ENCODE measurements around the gene PSMA8. TPM values are rescaled to one million over a fixed set of nuclear protein-coding genes. Genes with fewer than 3 reads are reported as not detected.

PSMA8 gene
- total RNA-seq, 1 donor from 2014 or later = not detected

Other genes starting within 250 kb of the PSMA8 start
- gene SS18, start 43.3 kb upstream of the PSMA8 start, total RNA-seq (ENCODE audit: low replicate concordance) = 77.1 and 85.7 TPM in 2 replicates
- gene TAF4B, start 92.6 kb downstream of the PSMA8 start, total RNA-seq (ENCODE audit: low replicate concordance) = 4.6 and 5.1 TPM in 2 replicates

Measured in type B pancreatic cell (in vitro differentiated cells).